Measurements from ENCODE around the gene COA6.
A peak's percentile ranks its signal among the peaks of the same experiment; 100 is the strongest.
"Not testable (repeated sequence)": the region's sequence is repeated elsewhere in the genome, so short reads cannot be mapped to it uniquely, and the experiment has no call there.

The COA6 gene

DNA sequence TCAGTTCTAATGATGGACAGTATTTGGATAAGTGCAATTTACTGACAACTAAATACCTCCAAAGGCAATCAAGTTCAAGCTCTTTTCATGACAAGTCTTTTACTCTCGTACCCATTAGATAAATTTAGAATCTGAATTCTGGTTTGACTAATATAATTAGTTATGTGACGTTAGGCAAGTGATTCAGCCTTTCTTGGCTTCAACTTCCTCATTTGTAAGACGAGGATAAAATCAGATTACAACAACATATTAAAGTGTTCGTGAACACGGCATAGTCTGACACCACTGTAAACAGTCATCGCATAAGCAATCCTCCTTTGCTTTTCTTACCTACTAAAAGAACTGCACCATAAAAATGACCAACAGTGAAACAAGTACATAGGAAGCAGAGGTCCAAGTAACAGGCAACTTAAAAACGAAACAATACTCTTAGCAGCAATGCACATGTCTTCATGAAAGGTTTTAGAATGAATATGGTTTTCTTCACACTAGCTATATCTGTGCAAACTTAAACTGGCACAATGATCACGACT, 25.7 kb downstream of the COA6 start:
- TF ChIP-seq, protein P1, sequence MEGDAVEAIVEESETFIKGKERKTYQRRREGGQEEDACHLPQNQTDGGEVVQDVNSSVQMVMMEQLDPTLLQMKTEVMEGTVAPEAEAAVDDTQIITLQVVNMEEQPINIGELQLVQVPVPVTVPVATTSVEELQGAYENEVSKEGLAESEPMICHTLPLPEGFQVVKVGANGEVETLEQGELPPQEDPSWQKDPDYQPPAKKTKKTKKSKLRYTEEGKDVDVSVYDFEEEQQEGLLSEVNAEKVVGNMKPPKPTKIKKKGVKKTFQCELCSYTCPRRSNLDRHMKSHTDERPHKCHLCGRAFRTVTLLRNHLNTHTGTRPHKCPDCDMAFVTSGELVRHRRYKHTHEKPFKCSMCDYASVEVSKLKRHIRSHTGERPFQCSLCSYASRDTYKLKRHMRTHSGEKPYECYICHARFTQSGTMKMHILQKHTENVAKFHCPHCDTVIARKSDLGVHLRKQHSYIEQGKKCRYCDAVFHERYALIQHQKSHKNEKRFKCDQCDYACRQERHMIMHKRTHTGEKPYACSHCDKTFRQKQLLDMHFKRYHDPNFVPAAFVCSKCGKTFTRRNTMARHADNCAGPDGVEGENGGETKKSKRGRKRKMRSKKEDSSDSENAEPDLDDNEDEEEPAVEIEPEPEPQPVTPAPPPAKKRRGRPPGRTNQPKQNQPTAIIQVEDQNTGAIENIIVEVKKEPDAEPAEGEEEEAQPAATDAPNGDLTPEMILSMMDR (IDR thresholded peaks at IDR 0.05; ENCODE audit: borderline replicate concordance, insufficient read depth, low read depth, low read length): no peak
- H3K4me3 ChIP-seq (ENCODE audit: low read depth, low read length): peak overlapping the region; percentile 1

DNA sequence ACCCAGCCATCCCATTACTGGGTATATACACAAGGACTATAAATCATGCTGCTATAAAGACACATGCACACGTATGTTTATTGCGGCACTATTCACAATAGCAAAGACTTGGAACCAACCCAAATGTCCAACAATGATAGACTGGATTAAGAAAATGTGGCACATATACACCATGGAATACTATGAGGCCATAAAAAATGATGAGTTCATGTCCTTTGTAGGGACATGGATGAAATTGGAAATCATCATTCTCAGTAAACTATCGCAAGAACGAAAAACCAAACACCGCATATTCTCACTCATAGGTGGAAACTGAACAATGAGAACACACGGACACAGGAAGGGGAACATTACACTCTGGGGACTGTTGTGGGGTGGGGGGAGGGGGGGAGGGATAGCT, 26.3 kb downstream of the COA6 start:
- H3K4me3 ChIP-seq (ENCODE audit: low read depth, low read length): not testable (repeated sequence)

DNA sequence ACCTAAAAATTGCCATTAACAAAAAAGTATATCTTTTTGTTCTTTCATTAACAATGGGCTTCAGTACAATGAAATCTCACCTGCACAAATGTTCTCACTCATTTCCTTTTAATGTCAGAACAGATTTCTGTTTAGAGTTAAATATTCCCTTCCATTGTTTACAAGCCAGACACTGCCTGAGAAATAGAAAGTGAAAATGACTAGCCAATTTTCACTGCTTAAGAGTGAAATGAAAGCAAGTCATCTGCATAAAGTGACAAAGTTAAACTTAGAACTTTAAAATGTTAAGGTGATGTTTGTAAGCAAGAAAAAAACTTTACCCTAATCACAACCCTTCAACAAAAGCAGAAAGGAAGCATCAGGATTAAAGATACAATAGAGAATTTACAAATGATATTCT, 27.5 kb downstream of the COA6 start:
- H3K4me3 ChIP-seq (ENCODE audit: low read depth, low read length): no peak overlapping the region
- TF ChIP-seq, protein P1 (IDR thresholded peaks at IDR 0.05; ENCODE audit: borderline replicate concordance, insufficient read depth, low read depth, low read length): no peak

DNA sequence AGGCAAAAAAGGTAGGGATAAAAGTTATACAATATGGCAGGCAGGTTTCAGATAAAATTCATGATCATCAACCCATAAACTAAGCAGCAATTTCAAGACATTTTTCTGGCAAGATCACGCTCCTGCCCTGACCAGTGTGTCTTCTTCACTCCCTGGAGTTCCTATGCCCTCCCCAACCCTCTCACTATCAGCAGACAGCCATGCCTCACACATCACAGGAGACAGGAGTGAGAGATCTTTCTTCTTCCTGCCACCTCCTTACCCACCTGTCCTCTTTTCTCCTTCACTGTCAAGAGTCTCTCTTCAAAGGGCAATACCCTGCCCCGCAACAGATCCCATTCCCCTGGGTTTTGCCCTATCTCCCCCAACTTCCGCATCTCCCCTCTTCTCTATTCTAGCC, 28.4 kb downstream of the COA6 start:
- no peak overlapping the region for H3K4me3 ChIP-seq (ENCODE audit: low read depth, low read length)
- TF ChIP-seq, protein P1 (IDR thresholded peaks at IDR 0.05; ENCODE audit: borderline replicate concordance, insufficient read depth, low read depth, low read length): no peak

DNA sequence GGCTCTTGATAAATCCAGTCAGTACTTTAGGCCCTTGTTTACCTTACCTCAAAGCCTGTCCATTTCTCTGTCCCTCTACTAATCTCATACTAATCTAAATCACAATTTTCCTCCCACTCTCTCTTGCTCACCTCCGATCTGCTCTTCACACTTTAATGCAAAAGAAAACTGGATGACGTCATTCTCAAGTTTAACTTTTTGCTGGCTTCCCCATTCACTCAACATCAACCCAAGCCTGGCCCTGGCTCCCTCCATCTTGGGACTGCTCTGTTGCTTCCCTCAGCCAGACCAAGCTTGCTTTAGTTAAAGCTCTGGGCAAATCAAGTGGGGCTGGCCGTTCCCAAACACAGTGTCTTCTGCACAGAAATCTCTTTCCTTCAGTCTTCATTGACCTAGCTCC, 29.7 kb downstream of the COA6 start:
- TF ChIP-seq, protein P1 (IDR thresholded peaks at IDR 0.05; ENCODE audit: borderline replicate concordance, insufficient read depth, low read depth, low read length): no peak
- H3K4me3 ChIP-seq (ENCODE audit: low read depth, low read length): no peak overlapping the region

DNA sequence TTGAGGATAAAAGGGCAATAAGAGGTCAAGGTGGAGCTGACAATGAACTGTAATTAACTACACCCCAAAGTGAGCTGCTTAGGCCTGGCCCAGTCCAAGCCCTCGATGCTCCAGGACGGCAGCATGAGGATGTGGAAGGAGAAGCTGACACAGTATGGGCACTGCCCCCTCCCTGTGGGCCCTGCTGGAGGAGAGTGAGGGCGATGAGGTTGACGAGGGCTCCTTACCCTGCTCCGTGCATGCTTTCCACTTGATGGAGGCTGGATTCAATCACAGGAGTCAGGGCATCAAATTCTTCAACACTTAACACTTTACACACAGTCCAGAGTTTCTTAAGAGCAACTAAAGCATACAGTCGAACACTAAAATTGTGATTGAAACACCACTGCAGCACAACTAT, 32.4 kb downstream of the COA6 start:
- TF ChIP-seq, protein P1 (IDR thresholded peaks at IDR 0.05; ENCODE audit: borderline replicate concordance, insufficient read depth, low read depth, low read length): no peak
- H3K4me3 ChIP-seq (ENCODE audit: low read depth, low read length): no peak overlapping the region

DNA sequence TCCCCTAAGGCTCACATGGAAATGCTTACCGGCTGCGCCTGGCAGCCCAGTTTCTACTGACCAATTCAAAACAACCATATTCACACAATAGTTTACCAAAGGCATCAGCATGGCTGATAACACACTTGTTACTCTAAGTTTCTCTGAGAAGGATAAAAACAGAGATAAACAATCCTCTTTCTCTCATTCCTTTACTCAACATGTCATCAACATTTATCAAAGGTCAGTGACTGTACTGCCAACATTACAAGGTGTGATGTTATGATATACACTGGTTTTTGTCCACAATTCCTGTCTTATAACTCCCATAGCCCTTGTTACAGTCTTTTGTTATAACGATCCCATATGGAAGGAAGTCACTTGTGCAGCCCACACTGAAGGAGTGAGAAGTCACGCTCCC, 33.6 kb downstream of the COA6 start:
- H3K4me3 ChIP-seq (ENCODE audit: low read depth, low read length): no peak overlapping the region
- TF ChIP-seq, protein P1 (IDR thresholded peaks at IDR 0.05; ENCODE audit: borderline replicate concordance, insufficient read depth, low read depth, low read length): no peak

DNA sequence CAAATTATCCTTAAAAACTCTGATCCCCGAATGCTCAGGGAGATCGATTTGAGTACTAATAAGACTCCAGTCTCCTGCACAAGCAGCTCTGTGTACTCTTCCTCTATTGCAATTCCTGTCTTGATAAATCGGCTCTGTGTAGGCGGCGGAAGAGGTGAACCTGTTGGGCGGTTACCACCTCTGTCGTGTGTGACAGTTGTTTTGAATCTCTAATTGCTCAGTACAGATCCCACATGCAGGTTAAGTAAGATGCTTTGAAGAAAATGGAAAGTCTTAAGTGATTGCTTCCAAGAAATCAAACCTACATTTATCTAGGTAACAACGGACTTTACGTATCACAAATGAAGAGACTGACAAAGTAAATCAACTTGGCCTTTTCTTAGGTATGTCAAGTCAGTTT, 35.5 kb downstream of the COA6 start:
- TF ChIP-seq, protein P1 (IDR thresholded peaks at IDR 0.05; ENCODE audit: borderline replicate concordance, insufficient read depth, low read depth, low read length): no peak
- H3K4me3 ChIP-seq (ENCODE audit: low read depth, low read length): no peak overlapping the region
